ENCODE data around the gene NEAT1. TPM values are rescaled to one million over a fixed set of nuclear protein-coding genes. Genes with fewer than 3 reads are reported as not detected.

NEAT1 gene
- total RNA-seq, 2 donors from 2014 or later = 818 to 1,135 TPM

GRCh38 chr11:65418431-65418680, 4.2 kb upstream of the NEAT1 start:
- ATAC-seq (no peak), DNase-seq (no peak)
- intact Hi-C loops (cut with DNase I, micrococcal nuclease) = loop anchor here (5.0 kb wide), 2 partner anchors 36 to 94 kb away; partner anchors contain the start of gene SLC25A45 (in 1 of the 2)

GRCh38 chr11:65418681-65419459, 3.7 kb upstream of the NEAT1 start:
- peak; percentile 40 for ATAC-seq
- DNase-seq = peak; percentile 97 to 99
- intact Hi-C loops (cut with DNase I, micrococcal nuclease) = loop anchor here (5.0 kb wide), 2 partner anchors 37 to 93 kb away; partner anchors contain the start of gene SLC25A45 (in 1 of the 2)

- intact Hi-C loops (cut with DNase I, micrococcal nuclease) = loop anchor here (5.0 kb wide), 2 partner anchors 37 to 93 kb away; partner anchors contain the start of gene SLC25A45 (in 1 of the 2)
- DNase-seq (no peak), ATAC-seq (no peak)
Measured at GRCh38 chr11:65419460-65419771, 3.2 kb upstream of the NEAT1 start.

- intact Hi-C loops (cut with DNase I, micrococcal nuclease) = loop anchor here (5.0 kb wide), 4 partner anchors 38 to 92 kb away; partner anchors contain the start of genes MALAT1 (in 1 of the 2) and SLC25A45 (in 1 of the 2)
- ATAC-seq (peak; percentile 33), DNase-seq (peak; percentile 90 to 97)
Measured at GRCh38 chr11:65419772-65420481, 2.7 kb upstream of the NEAT1 start.

GRCh38 chr11:65420506-65420905, 2.1 kb upstream of the NEAT1 start:
- ATAC-seq (no peak), DNase-seq (peak in 1 of 2 donors; percentile 6)
- intact Hi-C loops (cut with DNase I, micrococcal nuclease) = loop anchor here (5.0 kb wide), 2 partner anchors 77 to 82 kb away; partner anchors contain the start of gene MALAT1 (in 1 of the 2)

GRCh38 chr11:65420979-65421793, 1.4 kb upstream of the NEAT1 start:
- DNase-seq = peak; percentile 85 to 97
- peak; percentile 42 for ATAC-seq
- intact Hi-C loops (cut with DNase I, micrococcal nuclease) = loop anchor here (5.0 kb wide), 2 partner anchors 76 to 81 kb away; partner anchors contain the start of gene MALAT1 (in 1 of the 2)

- DNase-seq (peak; percentile 98 to 99), ATAC-seq (peak; percentile 46)
- intact Hi-C loops (cut with DNase I, micrococcal nuclease) = loop anchor here (5.0 kb wide), 2 partner anchors 75 to 80 kb away; partner anchors contain the start of gene MALAT1 (in 1 of the 2)
Measured at GRCh38 chr11:65421794-65422632, 585 bp upstream of the NEAT1 start.

- peak; percentile 29 to 32 for DNase-seq
- ATAC-seq = no peak
- intact Hi-C loops (cut with DNase I, micrococcal nuclease) = loop anchor here (5.0 kb wide), 2 partner anchors 74 to 79 kb away; partner anchors contain the start of gene MALAT1 (in 1 of the 2)
Measured at GRCh38 chr11:65423516-65424204, 1.1 kb downstream of the NEAT1 start.

- intact Hi-C loops (cut with DNase I, micrococcal nuclease) = loop anchor here (5.0 kb wide), 2 partner anchors 73 to 78 kb away; partner anchors contain the start of gene MALAT1 (in 1 of the 2)
- ATAC-seq = no peak
- DNase-seq = peak; percentile 44 to 62
Measured at GRCh38 chr11:65424205-65425104, 1.9 kb downstream of the NEAT1 start.

GRCh38 chr11:65425105-65425970, 2.7 kb downstream of the NEAT1 start:
- ATAC-seq (no peak), DNase-seq (peak; percentile 48 to 49)
- intact Hi-C loops (cut with DNase I, micrococcal nuclease) = no loop called here

GRCh38 chr11:65425971-65426838, 3.6 kb downstream of the NEAT1 start:
- intact Hi-C loops (cut with DNase I, micrococcal nuclease) = no loop called here
- DNase-seq (peak; percentile 9 to 22), ATAC-seq (no peak)

GRCh38 chr11:65426839-65427690, 4.5 kb downstream of the NEAT1 start:
- intact Hi-C loops (cut with DNase I, micrococcal nuclease) = no loop called here
- DNase-seq (peak; percentile 54 to 56), ATAC-seq (peak; percentile 7)

GRCh38 chr11:65427691-65428577, 5.3 kb downstream of the NEAT1 start:
- intact Hi-C loops (cut with DNase I, micrococcal nuclease) = no loop called here
- peak; percentile 7 for ATAC-seq
- peak; percentile 49 to 54 for DNase-seq
